Upper lobe of left lung (tissue), 4 donors: ENCODE measurements around the gene SRP72.

Source experiments
- CTCF ChIP-seq, 6 experiments: fragments of 450-650 bp in 4 of 6; fragments of 200-600 bp in 2 of 6; sonication (generic) in 2 of 6; IDR thresholded peaks; one replicate each; pipeline ENCODE4 v1.5.1; 2016 to 2019; ENCODE audit warnings: antibody characterized with exemption in 6 of 6
- POLR2A ChIP-seq, 4 donors: fragments of 450-650 bp; IDR thresholded peaks; one replicate each; pipeline ENCODE4 v1.5.1; 2016 to 2017; ENCODE audit warnings: antibody characterized with exemption in 4 of 4, mild to moderate bottlenecking in 2 of 4

GRCh38 chr4:56465599-56466295 lies 1.7 kb upstream of the SRP72 start:
- TF ChIP-seq CTCF (IDR thresholded peaks at IDR 0.05) (no peak), POLR2A (IDR thresholded peaks at IDR 0.05) (no peak)
